A673 (cell line): ENCODE data around the gene DNAH3. TPM values are rescaled to one million over a fixed set of nuclear protein-coding genes. Genes with fewer than 3 reads are reported as not detected.
A peak's percentile ranks its signal among the peaks of the same experiment; 100 is the strongest.

Source experiments
- BruUV-seq: library from RNA; stranded (reverse); fragments of 400-500 nt; replicated peaks from 2 replicates; lab custom pipeline; 2021; lab: Mats Ljungman, UMichigan
- CTCF ChIA-PET: fragments of 300-600 bp; sonication (Branson Sonifier 250); formaldehyde crosslinking; loops from one replicate; lab custom pipeline; 2022; ENCODE audit warnings: antibody characterized with exemption; lab: Charles Lee
- POLR2A ChIA-PET: fragments of 300-600 bp; sonication (Branson Sonifier 250); formaldehyde crosslinking; loops from one replicate; lab custom pipeline; 2022; ENCODE audit warnings: antibody characterized with exemption; ENCODE audit not compliant: low non-redundant PET; lab: Charles Lee
- DNase-seq: peaks from one replicate; pipeline ENCODE4 v3.0.0-alpha.2; 2015; ENCODE audit warnings: low spot score
- H3K27ac ChIP-seq: fragments of 200-600 bp; sonication (generic); 2 replicates; pipeline ENCODE4 v1.5.1; 2016; ENCODE audit warnings: mixed run types, low read depth, mild to moderate bottlenecking, mixed read lengths, antibody characterized with exemption, low read length; ENCODE audit not compliant: poor library complexity, severe bottlenecking
- H3K27me3 ChIP-seq: fragments of 200-600 bp; sonication (generic); replicated peaks from 2 replicates; pipeline ENCODE4 v1.6.1; 2017; ENCODE audit warnings: mixed run types, low read depth, mild to moderate bottlenecking, mixed read lengths, antibody characterized with exemption, low read length; ENCODE audit not compliant: insufficient read depth, poor library complexity
- H3K36me3 ChIP-seq: fragments of 200-600 bp; sonication (generic); 2 replicates; pipeline ENCODE4 v1.6.1; 2016; ENCODE audit warnings: mixed run types, mild to moderate bottlenecking, mixed read lengths, antibody characterized with exemption, low read length; ENCODE audit not compliant: insufficient read depth, poor library complexity, severe bottlenecking
- H3K4me1 ChIP-seq: fragments of 200-600 bp; sonication (generic); 2 replicates; pipeline ENCODE4 v1.6.1; 2017; ENCODE audit warnings: mixed run types, mild to moderate bottlenecking, mixed read lengths, antibody characterized with exemption, low read length; ENCODE audit not compliant: insufficient read depth, poor library complexity, severe bottlenecking
- H3K4me3 ChIP-seq: fragments of 200-600 bp; sonication (generic); 2 replicates; pipeline ENCODE4 v1.5.1; 2016; ENCODE audit warnings: low read depth, mixed run types, mild to moderate bottlenecking, mixed read lengths, low read length; ENCODE audit not compliant: poor library complexity, severe bottlenecking
- H3K9me3 ChIP-seq: fragments of 200-600 bp; sonication (generic); 2 replicates; pipeline ENCODE4 v1.6.1; 2016; ENCODE audit warnings: mixed run types, low read depth, mild to moderate bottlenecking, mixed read lengths, antibody characterized with exemption, low read length; ENCODE audit not compliant: poor library complexity, severe bottlenecking
- CTCF ChIP-seq: fragments of 300-800, 200-600 bp; sonication (generic); conservative IDR thresholded peaks from 2 replicates; pipeline ENCODE4 v1.5.1; 2017; ENCODE audit warnings: low read depth, mild to moderate bottlenecking, antibody characterized with exemption, low read length, moderate library complexity, mixed read lengths
- EZH2 ChIP-seq: fragments of 200-600 bp; sonication (generic); IDR thresholded peaks from 2 replicates; pipeline ENCODE4 v1.6.1; 2017; ENCODE audit warnings: borderline replicate concordance, low read depth, mild to moderate bottlenecking, mixed read lengths, antibody characterized with exemption, low read length; ENCODE audit not compliant: poor library complexity, severe bottlenecking
- intact Hi-C: fragments of 100-400 bp; cut with micrococcal nuclease; formaldehyde crosslinking; loops from one replicate; pipeline ENCODE4 v1.10.0; 2022; ENCODE audit not compliant: unreplicated experiment
- total RNA-seq: library from RNA; stranded (reverse); gene quantifications from 2 replicates; pipeline ENCODE4 v1.2.3, GENCODE V29; 2021

DNAH3 gene
- total RNA-seq, 1 experiment from 2014 or later, result not detected

- CTCF ChIA-PET, result no interaction called here
- no peaks in the 10 kb centered on the region for H3K36me3 ChIP-seq
- no peaks in the 10 kb centered on the region for H3K27me3 ChIP-seq
- intact Hi-C loops, result no loop called here
- TF ChIP-seq CTCF (no peak), EZH2 (no peak)
- DNase-seq, result peak; percentile 19
- H3K9me3 ChIP-seq, result no peaks in the 10 kb centered on the region
- no peak overlapping the region for H3K4me3 ChIP-seq
- BruUV-seq, result no TSS peak
- H3K27ac ChIP-seq, result no peak overlapping the region
- POLR2A ChIA-PET, result no interaction called here
- H3K4me1 ChIP-seq, result peaks cover 8% of the 10 kb centered on the region
Measured at GRCh38 chr16:20918486-20919239, 232.0 kb downstream of the DNAH3 start.

- POLR2A ChIA-PET, result no interaction called here
- intact Hi-C loops, result no loop called here
Measured at GRCh38 chr16:20916942-20917341, 233.7 kb downstream of the DNAH3 start.

GRCh38 chr16:20916289-20916688 lies 234.4 kb downstream of the DNAH3 start:
- DNase-seq, result no peak
- Histone ChIP-seq H3K4me3 (no peak overlapping the region), H3K27me3 (no peaks in the 10 kb centered on the region), H3K4me1 (peaks cover 11% of the 10 kb centered on the region), H3K27ac (no peak overlapping the region), H3K9me3 (no peaks in the 10 kb centered on the region), H3K36me3 (no peaks in the 10 kb centered on the region)
- CTCF ChIA-PET, result interaction anchor here (0.5 kb wide), 1 partner anchor 271 kb away, joined by 4 read pairs; no protein-coding TSS in a partner anchor
- intact Hi-C loops, result no loop called here
- BruUV-seq, result no TSS peak
- TF ChIP-seq EZH2, result no peak
- POLR2A ChIA-PET, result no interaction called here

More at GRCh38 chr16:20916942-20917341, 233.7 kb downstream of the DNAH3 start:
- DNase-seq, result no peak
- H3K4me3 ChIP-seq, result no peak overlapping the region
- peaks cover 8% of the 10 kb centered on the region for H3K4me1 ChIP-seq
- no TSS peak for BruUV-seq
- no peak for TF ChIP-seq EZH2
- TF ChIP-seq CTCF, result no peak
- H3K27ac ChIP-seq, result no peak overlapping the region
- H3K27me3 ChIP-seq, result no peaks in the 10 kb centered on the region
- H3K9me3 ChIP-seq, result no peaks in the 10 kb centered on the region
- CTCF ChIA-PET, result interaction anchor here (0.5 kb wide), 1 partner anchor 270 kb away, joined by 4 read pairs; no protein-coding TSS in a partner anchor
- H3K36me3 ChIP-seq, result no peaks in the 10 kb centered on the region
